ENCODE results near the gene MAPK9.

Gene MAPK9

GRCh38 chr5:180205916-180206315 lies 86.0 kb downstream of the MAPK9 start:
- no peak for DNase-seq (ENCODE audit: extremely low read depth, insufficient read length)
- H3K27me3 ChIP-seq (replicated peaks; ENCODE audit: control insufficient read depth, insufficient read depth, low read length) = no peaks in the 10 kb centered on the region; the same call in 1 of the 2 replicates
- TF ChIP-seq, protein P1, sequence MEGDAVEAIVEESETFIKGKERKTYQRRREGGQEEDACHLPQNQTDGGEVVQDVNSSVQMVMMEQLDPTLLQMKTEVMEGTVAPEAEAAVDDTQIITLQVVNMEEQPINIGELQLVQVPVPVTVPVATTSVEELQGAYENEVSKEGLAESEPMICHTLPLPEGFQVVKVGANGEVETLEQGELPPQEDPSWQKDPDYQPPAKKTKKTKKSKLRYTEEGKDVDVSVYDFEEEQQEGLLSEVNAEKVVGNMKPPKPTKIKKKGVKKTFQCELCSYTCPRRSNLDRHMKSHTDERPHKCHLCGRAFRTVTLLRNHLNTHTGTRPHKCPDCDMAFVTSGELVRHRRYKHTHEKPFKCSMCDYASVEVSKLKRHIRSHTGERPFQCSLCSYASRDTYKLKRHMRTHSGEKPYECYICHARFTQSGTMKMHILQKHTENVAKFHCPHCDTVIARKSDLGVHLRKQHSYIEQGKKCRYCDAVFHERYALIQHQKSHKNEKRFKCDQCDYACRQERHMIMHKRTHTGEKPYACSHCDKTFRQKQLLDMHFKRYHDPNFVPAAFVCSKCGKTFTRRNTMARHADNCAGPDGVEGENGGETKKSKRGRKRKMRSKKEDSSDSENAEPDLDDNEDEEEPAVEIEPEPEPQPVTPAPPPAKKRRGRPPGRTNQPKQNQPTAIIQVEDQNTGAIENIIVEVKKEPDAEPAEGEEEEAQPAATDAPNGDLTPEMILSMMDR (IDR thresholded peaks at IDR 0.05; ENCODE audit: insufficient read depth, low read length, poor library complexity, severe bottlenecking) = no peak
- H3K36me3 ChIP-seq (ENCODE audit: control insufficient read depth, insufficient read depth, low read length) = no peaks in the 10 kb centered on the region
- H3K4me3 ChIP-seq (replicated peaks; ENCODE audit: low read depth, low read length) = no peak overlapping the region

DNA sequence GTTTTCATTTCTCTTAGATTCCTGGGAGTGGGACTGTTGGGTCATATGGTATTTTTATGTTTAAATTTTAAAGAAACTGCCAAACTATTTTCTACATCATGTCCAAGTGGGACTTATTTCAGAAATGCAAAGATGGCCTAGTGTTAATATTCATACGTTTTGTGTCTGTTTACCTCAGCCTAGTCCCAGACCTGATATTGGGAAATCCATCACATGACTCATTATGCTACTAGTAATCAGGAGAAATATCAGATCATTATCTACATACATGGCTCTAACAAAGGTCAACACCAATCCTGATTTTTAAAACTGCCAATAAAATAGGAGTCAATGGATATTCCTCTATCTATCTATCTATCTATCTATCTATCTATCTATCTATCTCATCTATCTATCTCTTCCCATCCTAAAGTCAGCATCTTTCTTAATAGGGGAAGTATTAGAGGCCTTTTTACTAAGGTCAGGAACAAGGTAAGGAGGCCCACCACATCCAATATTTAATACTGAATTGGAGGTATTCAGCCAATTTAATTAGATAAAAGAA lies 87.5 kb downstream of the MAPK9 start:
- H3K4me3 ChIP-seq (replicated peaks; ENCODE audit: low read depth, low read length) = no peak overlapping the region
- H3K27me3 ChIP-seq (replicated peaks; ENCODE audit: control insufficient read depth, insufficient read depth, low read length) = no peaks in the 10 kb centered on the region; the same call in 1 of the 2 replicates
- H3K36me3 ChIP-seq (ENCODE audit: control insufficient read depth, insufficient read depth, low read length) = no peaks in the 10 kb centered on the region
- TF ChIP-seq, protein P1 (IDR thresholded peaks at IDR 0.05; ENCODE audit: insufficient read depth, low read length, poor library complexity, severe bottlenecking) = no peak
- no peak for DNase-seq (ENCODE audit: extremely low read depth, insufficient read length)

DNA sequence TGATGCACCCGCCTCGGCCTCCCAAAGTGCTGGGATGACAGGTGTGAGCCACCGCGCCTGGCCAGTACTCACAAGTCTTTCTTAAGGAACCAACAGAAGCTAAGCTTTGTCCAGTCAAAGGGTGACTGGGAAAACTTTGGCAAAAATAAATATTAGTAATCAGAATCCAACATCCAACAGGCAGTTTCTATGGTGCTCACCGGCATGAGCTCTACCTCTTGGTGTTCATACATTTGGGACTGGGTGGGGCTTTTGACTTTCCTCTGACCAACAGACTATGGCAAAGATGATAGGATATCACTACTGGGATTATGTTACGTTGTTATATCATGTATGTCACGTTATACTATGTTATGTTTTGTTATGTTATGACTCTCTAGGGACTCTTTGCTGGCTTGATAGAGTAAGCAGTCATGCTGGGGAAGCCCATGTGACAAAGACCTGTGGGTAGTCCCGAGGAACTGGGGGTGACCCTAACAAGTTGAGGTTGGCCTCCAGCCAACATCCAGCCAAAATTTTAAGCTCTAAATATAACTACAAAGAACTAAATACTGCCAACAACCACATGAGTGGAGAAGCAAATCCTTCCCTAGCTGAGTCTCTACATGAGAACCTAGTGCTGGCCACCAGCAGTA lies 88.8 kb downstream of the MAPK9 start:
- H3K4me3 ChIP-seq (replicated peaks; ENCODE audit: low read depth, low read length) = no peak overlapping the region
- no peaks in the 10 kb centered on the region; the same call in 1 of the 2 replicates for H3K27me3 ChIP-seq (replicated peaks; ENCODE audit: control insufficient read depth, insufficient read depth, low read length)
- no peaks in the 10 kb centered on the region for H3K36me3 ChIP-seq (ENCODE audit: control insufficient read depth, insufficient read depth, low read length)
- no peak for DNase-seq (ENCODE audit: extremely low read depth, insufficient read length)
- TF ChIP-seq, protein P1 (IDR thresholded peaks at IDR 0.05; ENCODE audit: insufficient read depth, low read length, poor library complexity, severe bottlenecking) = no peak

DNA sequence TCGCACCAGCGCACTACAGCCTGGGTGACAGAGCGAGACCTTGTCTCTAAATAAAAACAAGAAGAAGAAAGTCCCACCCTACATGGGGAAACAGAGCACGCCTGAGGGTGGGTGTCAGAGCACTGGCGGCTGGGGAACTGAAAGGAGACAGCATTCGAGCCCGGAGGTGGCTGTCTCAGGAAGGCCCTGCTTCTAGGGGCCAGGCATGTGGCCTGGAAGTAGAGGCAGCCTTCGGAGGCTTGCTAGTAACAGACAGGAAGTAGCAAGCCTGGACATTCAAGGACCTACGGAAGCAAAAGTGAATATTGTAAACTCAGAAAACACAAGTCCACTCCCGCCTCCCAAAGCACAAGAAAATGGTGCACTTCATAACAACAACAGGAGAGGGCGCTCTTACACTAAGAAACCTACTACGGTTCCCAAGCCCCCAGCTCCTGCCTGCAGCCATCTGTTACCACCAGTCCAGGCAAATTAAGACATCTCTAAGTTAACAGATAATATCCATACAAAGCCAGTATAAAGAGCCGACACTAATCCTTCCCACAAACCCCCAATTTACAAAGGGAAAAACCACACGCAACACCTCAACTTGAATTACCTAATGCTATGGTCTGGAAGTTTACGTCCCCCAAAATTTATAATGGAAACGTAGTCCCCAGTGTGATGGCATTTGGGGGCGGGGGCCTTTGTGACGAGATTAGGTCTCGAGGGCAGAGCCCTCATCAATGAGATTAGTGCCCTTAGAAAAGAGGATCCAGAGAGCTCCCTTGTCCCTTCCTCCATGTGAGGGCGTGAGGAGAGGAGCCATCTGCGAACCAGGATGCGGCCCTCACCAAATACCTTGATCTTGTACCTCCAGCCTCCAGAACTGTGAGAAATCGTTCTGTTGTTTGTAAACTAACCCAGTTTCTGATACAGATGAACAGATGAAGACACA lies 90.6 kb downstream of the MAPK9 start:
- Histone ChIP-seq H3K4me3 (replicated peaks; ENCODE audit: low read depth, low read length) (no peak overlapping the region), H3K36me3 (ENCODE audit: control insufficient read depth, insufficient read depth, low read length) (no peaks in the 10 kb centered on the region), H3K27me3 (replicated peaks; ENCODE audit: control insufficient read depth, insufficient read depth, low read length) (no peaks in the 10 kb centered on the region)
- TF ChIP-seq, protein P1 (IDR thresholded peaks at IDR 0.05; ENCODE audit: insufficient read depth, low read length, poor library complexity, severe bottlenecking) = peak; percentile 24
- DNase-seq (ENCODE audit: extremely low read depth, insufficient read length) = no peak

GRCh38 chr5:180199390-180199789 lies 92.5 kb downstream of the MAPK9 start:
- DNase-seq (ENCODE audit: extremely low read depth, insufficient read length) = no peak
- Histone ChIP-seq H3K27me3 (replicated peaks; ENCODE audit: control insufficient read depth, insufficient read depth, low read length) (no peaks in the 10 kb centered on the region), H3K36me3 (ENCODE audit: control insufficient read depth, insufficient read depth, low read length) (no peaks in the 10 kb centered on the region), H3K4me3 (replicated peaks; ENCODE audit: low read depth, low read length) (no peak overlapping the region)
- TF ChIP-seq, protein P1 (IDR thresholded peaks at IDR 0.05; ENCODE audit: insufficient read depth, low read length, poor library complexity, severe bottlenecking) = no peak

Data from GM06990 (cell line).